NCI-H146 treated with DMSO at 0.1 percent for 48 hours (cell line): ENCODE results near the gene TRMT44.
"Not testable (repeated sequence)": the region's sequence is repeated elsewhere in the genome, so short reads cannot be mapped to it uniquely, and the experiment has no call there.

Experiments
- DNase-seq: peaks from one replicate; lab custom pipeline; 2025; ENCODE audit not compliant: unreplicated experiment; lab: John Stamatoyannopoulos, UW

Gene TRMT44

GRCh38 chr4:8406887-8407286 lies 33.7 kb upstream of the TRMT44 start:
- DNase-seq, result not testable (repeated sequence)

- DNase-seq, result no peak
Observed at GRCh38 chr4:8407316-8407715, 33.3 kb upstream of the TRMT44 start.

GRCh38 chr4:8407756-8408155 lies 32.8 kb upstream of the TRMT44 start:
- DNase-seq, result no peak

GRCh38 chr4:8409264-8410065 lies 31.1 kb upstream of the TRMT44 start:
- DNase-seq, result no peak

- no peak for DNase-seq
Observed at GRCh38 chr4:8410066-8410625, 30.4 kb upstream of the TRMT44 start.

GRCh38 chr4:8410641-8411271 lies 29.8 kb upstream of the TRMT44 start:
- DNase-seq, result no peak

GRCh38 chr4:8411351-8412180 lies 29.0 kb upstream of the TRMT44 start:
- no peak for DNase-seq

- no peak for DNase-seq
Observed at GRCh38 chr4:8412288-8412687, 28.3 kb upstream of the TRMT44 start.

- DNase-seq, result no peak
Observed at GRCh38 chr4:8414377-8414776, 26.2 kb upstream of the TRMT44 start.

GRCh38 chr4:8417071-8417614 lies 23.4 kb upstream of the TRMT44 start:
- DNase-seq, result no peak

- DNase-seq, result no peak
Observed at GRCh38 chr4:8419222-8420041, 21.1 kb upstream of the TRMT44 start.

GRCh38 chr4:8420151-8420550 lies 20.4 kb upstream of the TRMT44 start:
- DNase-seq, result not testable (repeated sequence)

- no peak for DNase-seq
Observed at GRCh38 chr4:8422327-8422726, 18.2 kb upstream of the TRMT44 start.

- no peak for DNase-seq
Observed at GRCh38 chr4:8422786-8423185, 17.8 kb upstream of the TRMT44 start.

GRCh38 chr4:8427262-8427661 lies 13.3 kb upstream of the TRMT44 start:
- DNase-seq, result no peak

- peak; percentile 38 for DNase-seq
Observed at GRCh38 chr4:8427761-8428287, 12.8 kb upstream of the TRMT44 start.

GRCh38 chr4:8428288-8429097 lies 12.1 kb upstream of the TRMT44 start:
- DNase-seq, result peak; percentile 46

GRCh38 chr4:8431553-8431952 lies 9.0 kb upstream of the TRMT44 start:
- DNase-seq, result no peak

GRCh38 chr4:8433136-8433535 lies 7.4 kb upstream of the TRMT44 start:
- DNase-seq, result no peak
